AG09309 (cell line): ENCODE measurements around the gene DOCK9.
"Not testable (repeated sequence)": the region's sequence is repeated elsewhere in the genome, so short reads cannot be mapped to it uniquely, and the experiment has no call there.

Experiments
- DNase-seq: peaks from one replicate; pipeline ENCODE4 v3.0.0-alpha.2; 2010; ENCODE audit warnings: low read depth
- H3K4me3 ChIP-seq: 2 replicates; pipeline ENCODE4 v1.5.1; 2011; ENCODE audit warnings: mild to moderate bottlenecking, low read depth, low read length, moderate library complexity; ENCODE audit not compliant: control insufficient read depth
- CTCF ChIP-seq: IDR thresholded peaks from 2 replicates; pipeline ENCODE4 v1.5.1; 2011; ENCODE audit warnings: mild to moderate bottlenecking, low read depth, low read length, inconsistent platforms; ENCODE audit not compliant: insufficient read depth, control insufficient read depth; ENCODE audit errors: missing control alignments

DOCK9 gene

DNA sequence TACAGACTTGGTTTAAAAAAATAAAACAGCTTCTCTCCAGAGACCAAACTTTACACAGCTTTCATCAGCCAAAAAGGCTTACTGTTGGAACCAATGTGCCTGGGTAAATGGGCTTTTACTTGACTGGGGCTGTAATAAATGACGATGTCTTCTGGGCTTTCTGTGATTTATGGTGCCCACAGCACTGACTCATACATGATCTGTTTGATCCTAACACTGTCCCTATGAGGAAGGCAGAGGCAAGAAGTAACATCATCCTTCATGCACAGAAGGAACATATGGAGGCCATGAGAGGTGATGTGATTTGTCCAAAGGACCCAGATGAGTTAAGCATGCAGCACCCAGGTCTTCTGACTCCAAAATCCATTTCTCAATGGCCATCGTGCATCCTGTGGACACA lies 77.4 kb downstream of the DOCK9 start:
- no peak for TF ChIP-seq CTCF
- no peak for DNase-seq
- no peak overlapping the region for H3K4me3 ChIP-seq

DNA sequence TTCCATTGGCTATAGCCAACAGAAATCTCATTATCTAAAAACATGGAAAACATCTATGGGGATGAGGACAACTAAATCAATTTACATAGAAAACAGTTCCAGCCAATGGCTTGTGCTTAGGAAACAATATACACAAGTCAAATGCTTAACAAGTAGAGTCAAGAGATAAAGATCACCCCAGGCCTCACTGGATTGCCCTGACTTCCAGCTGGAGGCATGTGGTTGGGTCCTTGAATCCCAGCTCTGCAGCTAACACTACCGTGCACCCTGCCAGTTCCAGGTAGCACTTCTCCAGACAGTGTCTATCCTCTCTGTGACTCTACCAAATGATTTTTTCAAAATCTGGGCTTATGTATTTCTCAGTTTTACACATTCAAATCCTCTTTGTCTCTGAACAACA lies 80.2 kb downstream of the DOCK9 start:
- no peak for DNase-seq
- TF ChIP-seq CTCF = no peak
- H3K4me3 ChIP-seq = no peak overlapping the region

GRCh38 chr13:98896868-98897144 lies 81.1 kb downstream of the DOCK9 start:
- H3K4me3 ChIP-seq = no peak overlapping the region
- TF ChIP-seq CTCF = no peak
- DNase-seq = no peak

DNA sequence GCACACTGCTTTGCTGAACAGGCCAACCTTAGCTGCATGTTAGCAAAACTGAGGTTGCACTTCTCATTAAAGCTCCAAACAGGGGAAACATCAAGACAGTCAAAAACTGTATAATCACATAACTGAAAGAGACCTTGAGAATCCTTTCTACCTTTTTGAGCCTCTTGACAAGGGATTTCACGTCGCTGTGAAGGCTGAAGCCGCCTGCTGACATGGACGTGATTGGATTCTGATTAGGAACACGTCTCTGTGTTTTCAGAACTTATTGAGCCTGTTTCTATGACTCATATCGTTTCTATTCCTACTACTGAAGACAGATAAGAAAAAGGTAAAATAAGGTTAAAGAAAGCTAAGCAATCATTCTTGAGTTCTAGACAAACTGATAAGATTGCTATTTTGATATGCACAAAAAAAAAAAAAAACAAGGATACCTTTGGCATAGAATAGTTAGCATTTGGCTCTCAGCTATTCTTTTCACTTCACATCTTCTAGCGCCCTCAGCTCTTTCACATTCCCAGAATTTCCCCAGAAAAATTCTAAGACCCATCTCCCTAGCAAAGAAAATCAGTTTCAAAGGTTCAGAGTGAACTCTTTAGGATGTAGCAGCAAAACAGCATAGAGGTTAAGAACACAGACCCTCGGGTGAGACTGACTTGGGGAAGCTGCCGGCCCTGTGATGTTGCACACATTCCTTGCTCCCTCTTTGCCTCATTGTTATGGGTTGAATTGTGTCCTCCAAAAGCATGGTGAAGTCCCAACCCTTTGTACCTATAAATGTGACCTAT lies 81.6 kb downstream of the DOCK9 start:
- no peak overlapping the region for H3K4me3 ChIP-seq
- TF ChIP-seq CTCF = no peak
- no peak for DNase-seq

DNA sequence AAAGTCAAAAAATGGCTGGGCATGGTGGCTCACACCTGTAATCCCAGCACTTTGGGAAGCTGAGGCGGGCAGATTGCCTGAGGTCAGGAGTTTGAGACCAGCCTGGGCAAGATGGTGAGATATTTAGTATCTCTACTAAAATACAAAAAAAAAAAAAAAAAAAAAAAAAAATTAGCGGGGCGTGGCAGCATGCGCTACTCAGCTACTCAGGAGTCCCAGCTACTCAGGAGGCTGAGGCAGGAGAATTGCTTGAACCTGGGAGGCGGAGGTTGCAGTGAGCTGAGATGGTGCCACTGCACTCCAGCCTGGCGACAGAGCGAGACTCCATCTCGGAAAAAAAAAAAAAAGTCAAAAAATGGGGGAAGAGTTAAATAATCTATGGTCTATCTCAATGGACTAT lies 83.0 kb downstream of the DOCK9 start:
- not testable (repeated sequence) for DNase-seq, H3K4me3 ChIP-seq

GRCh38 chr13:98893371-98893770 lies 84.5 kb downstream of the DOCK9 start:
- no peak for DNase-seq
- no peak for TF ChIP-seq CTCF
- H3K4me3 ChIP-seq = no peak overlapping the region

GRCh38 chr13:98892821-98893220 lies 85.0 kb downstream of the DOCK9 start:
- no peak overlapping the region for H3K4me3 ChIP-seq
- TF ChIP-seq CTCF = no peak
- no peak for DNase-seq
